Dermis blood vessel endothelial cell (primary cell): ENCODE measurements around the gene METTL21C. TPM values are rescaled to one million over a fixed set of nuclear protein-coding genes. Genes with fewer than 3 reads are reported as not detected.

Experiments
- DNase-seq: peaks from one replicate; pipeline ENCODE4 v3.0.0; 2010
- total RNA-seq: library from RNA; depleted of rRNA; stranded (reverse); fragments of >200 nt; gene quantifications from 2 replicates; pipeline ENCODE4 v1.2.3, GENCODE V29; 2014

METTL21C gene
- not detected in 2 replicates for total RNA-seq

DNA sequence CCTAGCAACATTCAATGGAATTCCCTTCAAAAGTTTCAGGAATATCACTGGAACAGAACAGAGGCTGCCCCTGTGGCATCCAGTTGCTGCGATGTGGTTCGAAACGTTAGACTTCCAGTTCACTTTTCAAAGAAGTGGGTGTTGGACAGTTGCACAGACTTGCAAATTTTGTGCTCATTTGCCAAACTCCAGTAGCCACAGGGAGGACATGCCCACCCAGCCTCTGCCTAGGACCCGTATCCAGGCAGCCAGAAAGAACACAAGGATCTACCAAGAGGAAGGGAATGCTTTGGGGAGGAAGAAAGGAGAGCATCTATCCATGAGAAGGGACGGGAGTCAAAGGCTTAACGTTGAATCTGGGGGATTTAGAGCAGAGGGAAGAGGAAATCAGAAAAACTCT lies at the start of gene METTL21C:
Gene METTL21C (minus strand): TSS at position 108 of the 400 bp plus-strand sequence. CDS start 546 bp downstream, outside the sequence.
- DNase-seq = no peak

DNA sequence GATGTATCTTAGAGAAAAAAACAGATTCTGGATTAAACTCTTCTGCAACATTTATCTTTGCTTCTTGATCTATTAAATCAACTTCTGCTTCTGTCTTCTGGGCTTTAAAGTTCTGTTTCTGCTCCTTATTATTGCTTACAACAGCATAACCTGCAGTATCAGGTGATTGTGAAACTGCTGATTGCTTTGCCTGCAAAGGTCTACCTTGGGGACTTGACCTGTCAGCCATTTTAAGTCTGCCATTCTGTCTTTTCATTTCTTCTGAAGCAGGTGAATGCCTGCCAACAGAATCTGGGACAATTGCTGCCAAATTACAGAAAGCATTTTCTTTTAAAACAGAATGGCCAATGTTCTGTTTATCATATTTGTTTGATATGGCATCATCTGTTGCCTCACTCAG lies 47.7 kb upstream of the METTL21C start:
- DNase-seq = no peak

DNA sequence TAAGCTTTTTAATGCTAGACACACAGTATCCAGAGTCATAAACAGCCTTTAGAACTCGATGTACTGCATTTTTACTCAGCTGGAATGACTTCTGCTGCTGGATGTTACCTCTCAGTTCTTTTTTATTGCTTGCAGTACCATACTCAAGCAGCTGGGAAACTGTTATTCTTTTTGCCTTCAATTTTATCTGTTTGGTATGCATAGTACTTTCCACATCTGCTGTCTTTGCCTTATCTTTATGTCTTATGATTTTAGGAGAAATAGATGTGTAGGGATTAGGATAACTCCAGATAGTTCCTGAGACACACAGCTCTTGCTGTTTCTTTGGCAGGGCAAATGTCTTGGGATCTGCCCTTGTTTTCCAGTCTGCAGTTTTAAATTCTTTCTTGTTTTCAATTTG lies 47.3 kb upstream of the METTL21C start:
- DNase-seq = no peak

DNA sequence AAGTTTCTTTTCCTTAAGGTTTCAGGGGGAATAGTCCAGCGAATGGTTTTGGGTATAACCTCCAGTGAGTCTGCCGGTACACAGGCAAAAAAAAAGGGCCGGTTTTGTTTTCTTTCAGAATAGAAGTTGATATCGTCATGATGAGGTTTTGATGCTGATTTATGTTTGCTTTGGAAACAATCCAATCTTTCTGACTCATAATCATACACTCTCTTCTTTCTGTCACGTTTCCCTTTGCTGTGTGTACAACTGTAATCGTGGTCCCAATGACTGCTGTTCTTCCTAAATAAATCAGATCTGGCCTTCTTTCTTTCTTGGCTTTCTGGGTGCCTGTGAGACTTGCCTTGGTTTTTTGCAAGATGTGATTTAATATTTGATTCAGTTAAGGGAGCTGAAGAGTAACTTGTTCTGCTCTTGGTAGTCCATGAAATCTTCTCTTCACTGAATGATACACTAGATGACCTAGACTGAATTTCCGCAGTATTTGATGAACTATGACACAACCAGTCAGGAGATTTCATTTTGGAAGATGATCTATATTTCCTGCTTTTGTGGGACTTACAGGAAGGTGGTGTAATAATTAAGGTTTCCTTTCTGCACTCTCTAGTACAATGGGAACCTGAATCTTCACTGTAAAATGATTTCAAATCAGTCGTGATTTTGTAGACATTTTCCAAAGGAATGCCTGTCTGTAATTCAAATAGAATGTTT lies 34.9 kb upstream of the METTL21C start:
- DNase-seq = peak; percentile 91

DNA sequence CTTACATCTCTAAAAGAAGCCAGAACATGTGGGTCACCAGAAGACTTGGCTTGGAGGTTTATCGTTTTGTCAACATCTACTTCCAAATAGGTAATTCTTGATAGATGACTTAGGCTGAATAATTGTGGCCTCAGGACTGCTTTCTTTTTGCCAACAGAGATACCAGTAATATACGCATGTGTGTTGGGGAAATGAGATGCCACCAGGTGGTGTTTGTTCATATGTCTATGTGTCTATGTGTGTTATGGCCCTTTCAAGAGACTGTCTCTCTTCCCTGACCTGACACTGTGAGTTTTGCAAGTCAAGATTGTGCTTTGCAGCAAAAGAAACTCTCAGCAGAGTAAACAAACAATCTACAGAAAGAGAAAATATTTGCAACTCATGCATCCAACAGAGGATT lies 31.6 kb upstream of the METTL21C start:
- peak; percentile 38 for DNase-seq

GRCh38 chr13:102724923-102725322 lies 30.1 kb upstream of the METTL21C start:
- DNase-seq = peak; percentile 84

DNA sequence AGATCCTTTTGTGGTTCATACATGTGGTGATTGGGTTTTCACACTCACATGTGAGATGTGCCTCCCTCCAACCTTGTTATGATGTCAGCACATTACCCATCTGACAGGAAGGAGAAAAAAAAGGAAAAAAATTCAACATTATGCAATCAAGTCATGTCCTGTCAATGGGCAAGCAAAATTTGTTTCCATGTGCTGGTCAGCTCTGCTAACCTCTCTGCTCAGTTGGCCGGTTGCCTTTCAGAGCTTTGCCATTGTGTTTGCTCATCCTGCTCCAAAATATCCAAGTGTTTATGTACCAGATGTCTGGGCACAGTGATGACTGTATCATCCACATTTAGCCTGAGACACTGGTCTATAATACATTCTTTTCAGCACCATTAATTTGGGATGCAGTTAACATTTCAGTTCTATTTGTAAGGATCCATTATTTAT lies 27.0 kb upstream of the METTL21C start:
- DNase-seq = peak; percentile 57

DNA sequence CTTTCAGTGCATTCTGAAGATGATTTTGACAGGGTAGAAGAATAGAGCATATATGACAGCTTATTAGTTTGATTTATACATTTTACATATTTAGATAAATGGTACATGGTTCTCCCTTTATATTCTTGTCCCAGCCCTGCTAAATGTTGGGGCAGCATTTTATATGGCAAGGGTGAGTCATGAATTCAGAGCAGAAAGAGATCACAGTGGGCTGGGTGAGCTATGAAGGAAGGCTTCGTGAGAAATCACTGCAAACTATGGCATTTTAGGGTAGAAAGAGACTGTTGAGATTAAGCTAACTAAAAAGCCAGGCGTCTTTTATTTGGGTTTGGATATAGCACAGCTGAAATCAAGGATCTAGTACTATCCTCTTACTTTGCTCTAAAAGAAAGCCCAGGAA lies 23.9 kb upstream of the METTL21C start:
- DNase-seq = no peak

- no peak for DNase-seq
Observed at GRCh38 chr13:102715447-102715846, 20.6 kb upstream of the METTL21C start.

DNA sequence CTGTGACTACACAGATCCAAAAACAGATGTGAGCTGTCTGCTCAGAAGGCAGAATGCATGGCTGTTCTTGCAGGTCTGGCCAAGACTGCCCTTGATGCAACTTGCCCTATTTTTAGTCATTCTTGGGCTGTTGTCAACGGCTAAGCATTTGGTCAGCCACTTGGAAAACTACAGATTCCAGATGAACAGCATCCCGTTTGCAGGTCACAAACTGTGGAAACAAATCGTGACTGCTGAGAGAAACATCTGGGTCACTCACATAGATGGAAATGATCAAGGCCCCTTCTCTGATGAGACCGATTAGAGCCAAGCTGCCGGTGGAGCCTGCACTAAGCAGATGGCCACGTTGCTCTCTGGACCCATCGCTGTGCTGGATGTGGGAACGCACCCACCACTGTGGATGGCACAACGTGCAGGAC lies 15.4 kb upstream of the METTL21C start:
- no peak for DNase-seq

GRCh38 chr13:102709536-102709935 lies 14.7 kb upstream of the METTL21C start:
- no peak for DNase-seq

GRCh38 chr13:102708991-102709390 lies 14.1 kb upstream of the METTL21C start:
- no peak for DNase-seq

DNA sequence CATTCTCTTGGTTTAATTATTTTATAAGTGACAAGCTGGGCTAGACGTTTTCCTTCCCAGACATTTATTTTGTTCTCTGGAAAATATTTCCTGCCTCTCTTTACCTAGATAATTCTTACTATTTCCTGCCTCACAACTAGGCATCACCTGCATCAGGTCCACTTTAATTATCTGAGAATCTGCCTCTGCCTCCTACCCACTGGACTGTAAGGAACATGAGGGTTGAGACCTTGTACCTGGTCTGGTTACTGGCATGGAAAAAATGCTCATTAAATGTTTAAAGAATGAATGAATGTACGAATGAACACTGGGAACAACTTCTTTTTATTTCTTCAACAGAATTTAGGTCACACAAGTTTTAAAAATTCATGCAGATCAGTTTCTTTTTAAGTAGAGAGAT lies 13.4 kb upstream of the METTL21C start:
- DNase-seq = no peak

DNA sequence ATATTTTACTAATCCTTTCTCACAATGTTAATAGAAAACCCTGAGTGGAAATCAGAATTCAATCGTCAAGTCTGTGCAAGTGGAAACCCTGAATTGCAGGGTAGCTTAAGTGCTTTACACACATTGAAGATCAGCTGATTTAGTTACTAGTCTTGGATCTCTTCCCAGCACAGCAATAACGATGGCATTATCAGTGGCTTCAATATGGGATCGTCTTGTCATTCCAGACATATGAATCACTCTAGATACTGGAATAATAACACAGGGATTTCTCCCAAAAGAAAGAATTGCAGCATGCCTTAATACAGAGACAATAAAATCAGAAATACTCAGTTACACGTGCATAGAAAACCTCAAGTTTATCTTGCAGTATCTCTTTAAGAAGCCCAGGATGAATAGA lies 12.6 kb upstream of the METTL21C start:
- DNase-seq = peak; percentile 91

DNA sequence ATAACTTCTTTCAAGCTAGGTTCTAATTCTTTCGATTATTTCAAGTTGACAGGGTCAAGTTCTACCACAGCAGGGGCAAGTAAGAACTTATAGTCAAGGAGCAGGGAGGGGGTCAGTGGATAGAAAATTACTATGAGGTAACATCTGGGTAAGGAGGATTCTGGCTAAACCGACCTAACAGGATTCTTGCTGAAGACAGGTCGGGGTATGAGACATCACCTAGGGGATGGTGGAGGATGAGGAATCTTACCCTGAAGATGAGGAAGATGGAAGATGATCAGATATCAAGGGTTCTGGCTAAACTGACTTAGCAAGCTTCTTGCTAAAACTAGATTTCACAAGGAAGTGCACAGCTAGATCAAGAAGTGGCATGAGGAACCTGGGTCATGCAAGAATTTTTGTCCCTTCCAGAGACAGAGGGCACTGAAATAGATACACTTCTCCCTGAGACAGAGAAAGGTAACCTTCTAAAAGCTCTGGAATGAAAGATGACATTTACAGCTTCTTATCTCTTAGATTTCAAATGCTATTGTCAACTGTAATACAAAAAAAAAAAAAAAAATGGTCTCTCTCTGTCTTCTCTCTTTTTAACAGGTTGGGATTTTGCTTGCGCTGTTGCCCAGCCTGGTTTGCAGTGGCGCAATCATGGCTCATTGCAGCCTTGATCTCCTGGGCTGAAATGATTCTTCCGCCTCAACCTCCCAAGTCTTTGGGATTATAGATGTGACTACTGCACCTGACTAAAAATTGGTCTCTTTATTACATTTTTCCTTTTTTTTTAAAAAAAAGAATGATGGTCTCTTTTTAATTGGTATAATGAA lies 9.6 kb upstream of the METTL21C start:
- DNase-seq = peak; percentile 7

DNA sequence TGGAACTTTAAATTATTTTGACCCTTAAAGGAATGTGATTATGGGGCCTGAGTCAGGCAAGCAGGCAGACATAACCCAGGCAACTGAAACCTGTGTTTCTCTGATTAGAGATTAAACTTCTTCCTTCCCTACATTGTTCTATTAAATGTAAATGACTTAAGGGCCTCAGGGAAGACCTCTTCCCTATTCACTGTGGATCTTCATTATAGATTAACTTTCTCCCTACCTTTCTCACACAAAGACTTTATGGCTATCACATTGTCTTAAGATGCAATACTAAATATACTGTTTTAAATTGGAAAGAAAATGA lies 8.8 kb upstream of the METTL21C start:
- DNase-seq = peak; percentile 61

DNA sequence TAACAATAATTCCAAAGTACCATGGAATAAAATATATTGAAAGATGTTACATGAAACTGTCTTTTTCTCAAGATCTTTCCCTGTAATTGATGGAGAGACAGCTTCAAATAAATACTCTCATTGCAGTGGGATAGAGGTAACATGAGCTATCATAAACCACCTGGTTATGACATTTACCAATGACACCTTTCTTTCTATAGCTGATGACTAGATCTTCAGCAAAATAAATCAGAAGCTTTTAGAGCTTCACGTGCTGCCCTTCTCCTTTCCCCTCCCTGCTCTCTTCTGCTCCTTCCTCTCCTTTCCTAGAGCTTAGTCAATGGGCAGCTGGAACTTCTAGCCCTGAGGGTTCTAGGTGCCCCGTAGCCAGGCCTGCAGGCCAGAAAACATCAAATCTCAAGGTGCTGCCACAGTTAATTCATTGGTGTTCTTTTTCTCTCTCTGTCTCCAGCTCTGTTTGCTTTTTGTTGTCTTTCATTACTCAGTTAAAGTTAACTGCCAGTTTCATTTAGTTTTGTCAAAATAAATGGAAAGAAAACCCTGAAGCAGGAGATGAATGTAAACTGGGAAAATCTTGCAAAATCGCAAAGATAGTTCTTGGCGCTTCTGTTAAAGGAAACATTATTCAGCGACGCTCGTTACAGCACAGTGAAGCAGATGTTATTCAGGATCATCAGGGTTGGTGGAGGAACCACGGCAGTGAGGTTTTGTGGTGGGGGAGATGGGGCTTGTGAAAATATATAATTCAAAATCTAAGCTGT lies 8.3 kb upstream of the METTL21C start:
- DNase-seq = peak; percentile 8

GRCh38 chr13:102701331-102701730 lies 6.5 kb upstream of the METTL21C start:
- no peak for DNase-seq

- no peak for DNase-seq
Observed at GRCh38 chr13:102700088-102701031, 5.5 kb upstream of the METTL21C start.

- DNase-seq = no peak
Observed at GRCh38 chr13:102699504-102699903, 4.7 kb upstream of the METTL21C start.

DNA sequence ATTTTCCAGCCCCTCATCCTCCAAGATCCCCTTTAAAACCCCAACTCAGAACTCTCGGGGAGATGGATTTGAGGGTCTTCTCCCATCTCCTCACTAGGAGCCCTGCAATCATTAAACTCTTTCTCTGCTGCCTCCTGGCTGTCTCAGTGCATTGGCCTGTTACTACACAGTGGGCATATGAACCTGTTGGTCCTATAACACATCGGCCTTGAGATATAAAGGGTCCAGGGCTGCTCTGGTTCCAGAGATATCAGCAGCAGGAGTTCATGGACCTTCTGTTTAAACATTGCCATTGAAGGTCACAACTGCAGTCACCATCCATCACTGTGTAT lies 3.8 kb upstream of the METTL21C start:
- no peak for DNase-seq

DNA sequence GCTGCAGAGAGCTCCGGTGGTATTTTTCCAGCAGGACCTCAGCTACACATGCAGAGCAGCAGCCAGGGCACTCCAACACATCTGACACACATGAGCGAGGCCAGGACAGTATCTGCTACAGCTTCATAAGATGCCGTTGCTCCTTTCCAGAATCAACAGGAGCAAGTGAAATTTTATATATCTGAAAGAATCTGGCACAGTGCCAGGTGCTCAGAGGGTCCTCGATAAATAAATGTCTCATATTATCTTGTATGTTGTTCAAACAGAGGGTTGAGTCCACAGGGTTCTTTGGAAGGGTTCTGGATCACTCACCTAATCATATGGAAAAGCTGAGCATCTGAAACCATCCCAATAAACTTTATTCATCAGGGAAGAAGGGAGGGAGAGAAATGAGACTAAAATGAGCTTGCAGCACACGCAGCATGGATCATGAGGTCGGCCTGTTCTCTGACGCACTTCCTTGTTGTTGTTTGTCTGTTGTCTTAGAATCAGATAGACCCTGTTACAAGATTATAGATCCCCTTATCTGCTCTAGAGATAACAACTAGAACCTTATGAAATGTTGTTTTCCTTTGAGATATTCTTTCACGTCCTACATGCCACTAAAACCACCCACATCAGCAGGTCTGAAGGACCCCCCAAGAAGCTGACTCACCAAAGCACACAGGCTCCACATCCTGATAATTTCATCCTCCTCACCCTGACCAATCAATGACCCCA lies 3.2 kb upstream of the METTL21C start:
- no peak for DNase-seq
